DOHH2 (cell line): ENCODE results near the gene PANK2.
"Not testable (repeated sequence)": the region's sequence is repeated elsewhere in the genome, so short reads cannot be mapped to it uniquely, and the experiment has no call there.

ENCODE experiments used
- H3F3A ChIP-seq: fragments of 200-600 bp; sonication (generic), shearing (Covaris generic); 2 replicates; pipeline ENCODE4 v1.6.0; 2016; ENCODE audit warnings: antibody characterized with exemption, mild to moderate bottlenecking; ENCODE audit not compliant: control insufficient read depth, insufficient read depth
- H3K27ac ChIP-seq: fragments of 200-600 bp; sonication (generic); 2 replicates; pipeline ENCODE4 v1.5.1; 2014; ENCODE audit warnings: low read depth, mild to moderate bottlenecking, low read length, moderate library complexity
- H3K27me3 ChIP-seq: fragments of 200-600 bp; sonication (generic); 2 replicates; pipeline ENCODE4 v1.6.1; 2014; ENCODE audit warnings: mild to moderate bottlenecking, low read length, mixed read lengths; ENCODE audit not compliant: control insufficient read depth
- H3K36me3 ChIP-seq: fragments of 200-600 bp; sonication (generic); 2 replicates; pipeline ENCODE4 v1.6.1; 2014; ENCODE audit warnings: mild to moderate bottlenecking, low read length, moderate library complexity, mixed read lengths; ENCODE audit not compliant: control insufficient read depth
- H3K4me1 ChIP-seq: fragments of 200-600 bp; sonication (generic); 2 replicates; pipeline ENCODE4 v1.6.1; 2014; ENCODE audit warnings: mild to moderate bottlenecking, low read length, mixed read lengths; ENCODE audit not compliant: control insufficient read depth
- H3K4me2 ChIP-seq: fragments of 200-600 bp; sonication (generic); 2 replicates; pipeline ENCODE4 v1.6.0; 2014; ENCODE audit warnings: mild to moderate bottlenecking, low read length, moderate library complexity
- H3K4me3 ChIP-seq: fragments of 200-600 bp; sonication (generic); 2 replicates; pipeline ENCODE4 v1.5.1; 2014; ENCODE audit warnings: mild to moderate bottlenecking, low read length, mixed read lengths
- H3K79me2 ChIP-seq: fragments of 200-600 bp; sonication (generic); 2 replicates; pipeline ENCODE4 v1.6.1; 2014; ENCODE audit warnings: mild to moderate bottlenecking, low read length, mixed read lengths; ENCODE audit not compliant: control insufficient read depth
- H3K9me2 ChIP-seq: fragments of 200-600 bp; sonication (generic); replicated peaks from 2 replicates; pipeline ENCODE4 v1.6.1; 2014; ENCODE audit warnings: mild to moderate bottlenecking, low read length, mixed read lengths; ENCODE audit not compliant: control insufficient read depth
- H3K9me3 ChIP-seq: fragments of 200-600 bp; sonication (generic); 2 replicates; pipeline ENCODE4 v1.6.1; 2014; ENCODE audit warnings: antibody characterized with exemption, low read length, mixed read lengths; ENCODE audit not compliant: control insufficient read depth, insufficient read depth
- H4K20me1 ChIP-seq: fragments of 200-600 bp; sonication (generic); 2 replicates; pipeline ENCODE4 v1.6.0; 2014; ENCODE audit warnings: low read depth, mild to moderate bottlenecking, antibody characterized with exemption, low read length, moderate library complexity; ENCODE audit not compliant: control insufficient read depth, insufficient read depth
- CTCF ChIP-seq: fragments of 200-600 bp; sonication (generic); IDR thresholded peaks from one replicate; pipeline ENCODE4 v1.5.1; 2014; ENCODE audit warnings: antibody characterized with exemption, mild to moderate bottlenecking, low read depth, low read length; ENCODE audit not compliant: poor library complexity, severe bottlenecking
- EZH2phosphoT487 ChIP-seq: fragments of 200-600 bp; sonication (generic); IDR thresholded peaks from 2 replicates; pipeline ENCODE4 v1.6.1; 2017; ENCODE audit warnings: borderline replicate concordance, mild to moderate bottlenecking, antibody characterized with exemption, low read length, moderate library complexity, mixed read lengths

PANK2 gene

GRCh38 chr20:3940905-3941304 lies 51.7 kb downstream of the PANK2 start:
- H3K9me2 ChIP-seq: no peaks in the 10 kb centered on the region
- H4K20me1 ChIP-seq: no peaks in the 10 kb centered on the region
- no peak overlapping the region for H3K4me2 ChIP-seq
- H3K36me3 ChIP-seq: no peaks in the 10 kb centered on the region
- no peaks in the 10 kb centered on the region for H3K27me3 ChIP-seq
- H3K9me3 ChIP-seq: no peaks in the 10 kb centered on the region
- H3K27ac ChIP-seq: no peak overlapping the region
- TF ChIP-seq CTCF (no peak), EZH2phosphoT487 (no peak)
- no peak overlapping the region for H3K4me3 ChIP-seq
- H3K79me2 ChIP-seq: no peaks in the 10 kb centered on the region
- peaks cover 6% of the 10 kb centered on the region for H3K4me1 ChIP-seq
- H3F3A ChIP-seq: no peaks in the 10 kb centered on the region

GRCh38 chr20:3946666-3947065 lies 57.5 kb downstream of the PANK2 start:
- not testable (repeated sequence) for H3K4me2 ChIP-seq, H3K27ac ChIP-seq, H3K36me3 ChIP-seq, H3F3A ChIP-seq, H4K20me1 ChIP-seq, H3K4me3 ChIP-seq, H3K79me2 ChIP-seq, H3K4me1 ChIP-seq, H3K9me3 ChIP-seq, H3K27me3 ChIP-seq, H3K9me2 ChIP-seq

- Histone ChIP-seq H3K4me3 (no peak overlapping the region), H3K9me2 (no peaks in the 10 kb centered on the region), H3K4me2 (no peak overlapping the region), H3K4me1 (no peaks in the 10 kb centered on the region), H3F3A (no peaks in the 10 kb centered on the region), H3K27me3 (no peaks in the 10 kb centered on the region), H3K79me2 (no peaks in the 10 kb centered on the region), H3K36me3 (no peaks in the 10 kb centered on the region), H4K20me1 (no peaks in the 10 kb centered on the region), H3K27ac (no peak overlapping the region), H3K9me3 (no peaks in the 10 kb centered on the region)
- TF ChIP-seq CTCF (no peak), EZH2phosphoT487 (no peak)
Measured at GRCh38 chr20:3964719-3965118, 75.5 kb downstream of the PANK2 start.

GRCh38 chr20:3966571-3966970 lies 77.4 kb downstream of the PANK2 start:
- Histone ChIP-seq H3K4me3 (no peak overlapping the region), H4K20me1 (no peaks in the 10 kb centered on the region), H3K9me2 (no peaks in the 10 kb centered on the region), H3K4me1 (no peaks in the 10 kb centered on the region), H3K9me3 (no peaks in the 10 kb centered on the region), H3K27me3 (no peaks in the 10 kb centered on the region), H3K27ac (no peak overlapping the region), H3K36me3 (no peaks in the 10 kb centered on the region), H3K4me2 (no peak overlapping the region), H3K79me2 (no peaks in the 10 kb centered on the region), H3F3A (no peaks in the 10 kb centered on the region)
- no peak for TF ChIP-seq CTCF
- TF ChIP-seq EZH2phosphoT487: no peak
